Islet precursor cell (in vitro differentiated cells): ENCODE data around the gene OMP.
A peak's percentile ranks its signal among the peaks of the same experiment; 100 is the strongest.
"Not testable (repeated sequence)": the region's sequence is repeated elsewhere in the genome, so short reads cannot be mapped to it uniquely, and the experiment has no call there.

Experiments
- DNase-seq: peaks from one replicate; pipeline ENCODE4 v3.0.0-alpha.2; 2018

The OMP gene

GRCh38 chr11:77087723-77088225 is 14.9 kb upstream of the OMP start:
- DNase-seq: no peak

- peak; percentile 77 for DNase-seq
These were observed 14.2 kb upstream of the OMP start for GRCh38 chr11:77088236-77089003.

- DNase-seq: no peak
These were observed 13.6 kb upstream of the OMP start for GRCh38 chr11:77089004-77089545.

- DNase-seq: no peak
These were observed 12.6 kb upstream of the OMP start for GRCh38 chr11:77090046-77090372.

GRCh38 chr11:77090373-77091111 is 12.1 kb upstream of the OMP start:
- no peak for DNase-seq

- peak; percentile 94 for DNase-seq
These were observed 11.3 kb upstream of the OMP start for GRCh38 chr11:77091146-77091940.

- DNase-seq: no peak
These were observed 10.3 kb upstream of the OMP start for GRCh38 chr11:77092382-77092781.

GRCh38 chr11:77093056-77093891 is 9.4 kb upstream of the OMP start:
- no peak for DNase-seq

- DNase-seq: no peak
These were observed 8.4 kb upstream of the OMP start for GRCh38 chr11:77093987-77094840.

- no peak for DNase-seq
These were observed 7.7 kb upstream of the OMP start for GRCh38 chr11:77094841-77095365.

- no peak for DNase-seq
These were observed 6.8 kb upstream of the OMP start for GRCh38 chr11:77095551-77096490.

GRCh38 chr11:77096591-77097019 is 6.0 kb upstream of the OMP start:
- DNase-seq: no peak

- not testable (repeated sequence) for DNase-seq
These were observed 5.5 kb upstream of the OMP start for GRCh38 chr11:77097180-77097579.

GRCh38 chr11:77100166-77101042 is 2.2 kb upstream of the OMP start:
- no peak for DNase-seq

GRCh38 chr11:77101043-77101537 is 1.6 kb upstream of the OMP start:
- DNase-seq: no peak

GRCh38 chr11:77103319-77103718 is 679 bp downstream of the OMP start:
- DNase-seq: no peak

- no peak for DNase-seq
These were observed 2.1 kb downstream of the OMP start for GRCh38 chr11:77104727-77105126.

- DNase-seq: no peak
These were observed 3.7 kb downstream of the OMP start for GRCh38 chr11:77106321-77106720.

- no peak for DNase-seq
These were observed 4.1 kb downstream of the OMP start for GRCh38 chr11:77106759-77107158.
